ENCODE data around the gene CHTOP. TPM values are rescaled to one million over a fixed set of nuclear protein-coding genes. Genes with fewer than 3 reads are reported as not detected.

The CHTOP gene
- total and polyA plus RNA-seq, 2 of the 8 experiments (the other 6 are each of a cell fraction or from before 2014, with no cell fraction given), result 84.6 to 104 TPM

DNA sequence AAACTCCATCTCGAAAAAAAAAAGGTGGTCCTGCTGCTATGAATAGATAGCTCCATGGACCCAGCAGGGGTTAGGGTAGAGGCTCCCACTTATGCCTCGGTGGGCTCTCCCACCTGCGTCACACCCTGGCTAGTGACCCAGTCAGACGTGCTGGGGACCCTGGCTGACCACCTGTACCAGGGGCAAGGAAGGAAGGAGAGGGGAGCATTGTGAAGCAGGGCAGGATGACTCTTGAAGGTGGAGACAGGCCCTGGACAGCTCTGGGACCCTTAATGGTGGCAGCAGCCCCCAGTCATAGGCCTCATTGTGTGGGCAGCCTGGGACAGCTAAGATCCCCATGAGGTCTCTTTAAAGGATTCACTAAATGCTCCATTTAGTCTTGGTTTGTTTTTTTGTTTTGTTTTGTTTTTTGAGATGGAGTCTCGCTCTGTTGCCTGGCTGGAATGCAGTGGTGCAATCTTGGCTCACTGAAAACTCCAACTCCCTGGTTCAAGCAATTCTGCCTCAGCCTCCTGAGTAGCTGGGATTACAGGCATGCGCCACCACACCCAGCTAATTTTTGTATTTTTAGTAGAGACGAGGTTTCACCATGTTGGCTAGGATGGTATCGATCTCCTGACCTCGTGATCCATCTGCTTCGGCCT lies 14.3 kb downstream of the CHTOP start:
- TF ChIP-seq CHD2 (IDR thresholded peaks at IDR 0.05; ENCODE audit: low read length) (no peak), SIX5 (IDR thresholded peaks at IDR 0.05; ENCODE audit: low read depth, low read length) (no peak), CBX8 (IDR thresholded peaks at IDR 0.05; ENCODE audit: borderline replicate concordance, low read depth, low read length) (no peak), JUND (IDR thresholded peaks at IDR 0.05; ENCODE audit: low read length) (no peak), POLR2AphosphoS5 (IDR thresholded peaks at IDR 0.05; ENCODE audit: low read depth, low read length) (peak; percentile 65), POLR2A (IDR thresholded peaks at IDR 0.05; ENCODE audit: control extremely low read depth in 1 of 2, low read depth in 2 of 2, low read length in 2 of 2) (0 out of 3 replicates have a peak, but pooled peaks of 1 of the 2 experiments have one; percentile 26), RXRA (IDR thresholded peaks at IDR 0.05; ENCODE audit: insufficient read depth, low read depth, low read length) (no peak), BACH1 (IDR thresholded peaks at IDR 0.05; ENCODE audit: low read length) (no peak), SIRT6 (IDR thresholded peaks at IDR 0.05; ENCODE audit: low read length) (no peak)
- no peak overlapping the region for H3K27ac ChIP-seq (ENCODE audit: low read depth, low read length)

More for the DNA sequence above, 14.3 kb downstream of the CHTOP start:
- no peak for FAIRE-seq
- no peak overlapping the region for H4K91ac ChIP-seq (replicated peaks; ENCODE audit: insufficient read length, low read length)
- H3K9me3 ChIP-seq (ENCODE audit: insufficient read depth in 2 of 2, low read depth in 1 of 2, low read length in 1 of 2), result no peaks in the 10 kb centered on the region
- H3K56ac ChIP-seq (replicated peaks; ENCODE audit: insufficient read length, low read depth, low read length), result no peak overlapping the region
- H3K36me3 ChIP-seq (ENCODE audit: control insufficient read depth in 2 of 4, insufficient read depth in 4 of 4, low read length in 3 of 4), result peaks cover 15 to 30% (median 27%) of the 10 kb centered on the region in 4 experiments
- no peak overlapping the region for H3K4ac ChIP-seq (replicated peaks; ENCODE audit: insufficient read length, low read depth, low read length)
- H4K8ac ChIP-seq (ENCODE audit: extremely low read depth, insufficient read depth, low read length), result peak overlapping the region; percentile 83; the same call in 1 of the 2 replicates
- no peaks in the 10 kb centered on the region for H3K27me3 ChIP-seq (replicated peaks in 1 of 4; ENCODE audit: control insufficient read depth in 3 of 4, extremely low read depth in 1 of 4, insufficient read depth in 3 of 4, low read length in 3 of 4)
- H3K23ac ChIP-seq (ENCODE audit: insufficient read length), result no peak overlapping the region
- no peak overlapping the region for H3K4me2 ChIP-seq (ENCODE audit: insufficient read depth in 1 of 2, low read depth in 2 of 2, low read length in 2 of 2)
- H2BK12ac ChIP-seq (ENCODE audit: low read depth, low read length), result no peak overlapping the region
- H2AFZ ChIP-seq (ENCODE audit: low read length), result no peak overlapping the region
- H3K23me2 ChIP-seq (ENCODE audit: low read depth, low read length), result no peaks in the 10 kb centered on the region
- H3K4me3 ChIP-seq (ENCODE audit: extremely low read depth in 1 of 4, insufficient read depth in 2 of 4, low read depth in 3 of 4, low read length in 4 of 4), result no peak overlapping the region
- POLR2A ChIA-PET (ENCODE audit: partially characterized antibody), result interaction anchor here (0.6 to 16.2 kb wide), 18 partner anchors 8 to 329 kb away, joined by 3 to 343 read pairs (median 4); partner anchors contain the start of genes CHTOP, ILF2, JTB and S100A1
- 0 out of 2 replicates have a peak overlapping the region, but pooled peaks have one; percentile 75 for H2AK5ac ChIP-seq (ENCODE audit: low read depth, low read length)
- CTCF ChIA-PET (ENCODE audit: partially characterized antibody), result interaction anchor here (0.6 to 3.1 kb wide), 11 partner anchors 10 to 630 kb away, joined by 3 to 13 read pairs (median 5); partner anchors contain the start of genes CHTOP, S100A1, S100A13 and S100A6
- H3K79me2 ChIP-seq (ENCODE audit: control insufficient read depth in 1 of 2, insufficient read depth in 2 of 2, low read length in 2 of 2), result no peaks in the 10 kb centered on the region
- H4K5ac ChIP-seq (ENCODE audit: insufficient read length, low read depth, low read length), result no peak overlapping the region
- H2BK20ac ChIP-seq (ENCODE audit: low read length), result no peak overlapping the region
- H2BK5ac ChIP-seq (ENCODE audit: low read depth, low read length), result no peak overlapping the region
- no peak overlapping the region; the same call in 1 of the 2 replicates for H3K18ac ChIP-seq (ENCODE audit: extremely low read depth, low read length)
- H2BK120ac ChIP-seq (replicated peaks; ENCODE audit: low read depth, low read length), result no peak overlapping the region
- DNase-seq (ENCODE audit: low read depth in 1 of 2, low spot score in 2 of 2), result no peak
- no peak overlapping the region for H2BK15ac ChIP-seq (ENCODE audit: low read length)
- H3K9ac ChIP-seq (replicated peaks in 1 of 4; ENCODE audit: extremely low read depth in 1 of 4, low read depth in 3 of 4, low read length in 3 of 4), result no peak overlapping the region
- WGBS, 2 experiments (ENCODE audit: extremely low coverage in 1 of 2, insufficient coverage in 1 of 2, insufficient read length in 1 of 2, insufficient replicate concordance in 2 of 2, low coverage in 1 of 2, low lambda C conversion rate in 2 of 2, missing lambda C conversion rate in 1 of 2), result 89% methylated on average over 10 of the region's 10 CpGs; no CpG with 5 or more reads in 1 of the 2 experiments
- H4K20me1 ChIP-seq (replicated peaks in 1 of 2; ENCODE audit: control insufficient read depth in 1 of 2, insufficient read depth in 2 of 2, low read length in 2 of 2), result peaks cover 3% of the 10 kb centered on the region in 2 experiments
- no peak overlapping the region for H3K14ac ChIP-seq (ENCODE audit: insufficient read length)
- no peaks in the 10 kb centered on the region for H3K79me1 ChIP-seq (ENCODE audit: low read depth, low read length)
- H3K4me1 ChIP-seq (replicated peaks in 1 of 4; ENCODE audit: control insufficient read depth in 3 of 4, insufficient read depth in 4 of 4, low read length in 3 of 4), result peaks cover 0 to 3% (median 0%) of the 10 kb centered on the region in 4 experiments; a peak in 1 of 7 replicates
